GM21360 (cell line): Measurements from ENCODE around the gene AEBP1.
A peak's percentile ranks its signal among the peaks of the same experiment; 100 is the strongest.

Experiments
- ATAC-seq: cut with Tn5 transposase; IDR thresholded peaks from one replicate; pipeline ENCODE4 v1.9.1; 2021; ENCODE audit warnings: mild to moderate bottlenecking, moderate library complexity; ENCODE audit not compliant: unreplicated experiment

The AEBP1 gene

DNA sequence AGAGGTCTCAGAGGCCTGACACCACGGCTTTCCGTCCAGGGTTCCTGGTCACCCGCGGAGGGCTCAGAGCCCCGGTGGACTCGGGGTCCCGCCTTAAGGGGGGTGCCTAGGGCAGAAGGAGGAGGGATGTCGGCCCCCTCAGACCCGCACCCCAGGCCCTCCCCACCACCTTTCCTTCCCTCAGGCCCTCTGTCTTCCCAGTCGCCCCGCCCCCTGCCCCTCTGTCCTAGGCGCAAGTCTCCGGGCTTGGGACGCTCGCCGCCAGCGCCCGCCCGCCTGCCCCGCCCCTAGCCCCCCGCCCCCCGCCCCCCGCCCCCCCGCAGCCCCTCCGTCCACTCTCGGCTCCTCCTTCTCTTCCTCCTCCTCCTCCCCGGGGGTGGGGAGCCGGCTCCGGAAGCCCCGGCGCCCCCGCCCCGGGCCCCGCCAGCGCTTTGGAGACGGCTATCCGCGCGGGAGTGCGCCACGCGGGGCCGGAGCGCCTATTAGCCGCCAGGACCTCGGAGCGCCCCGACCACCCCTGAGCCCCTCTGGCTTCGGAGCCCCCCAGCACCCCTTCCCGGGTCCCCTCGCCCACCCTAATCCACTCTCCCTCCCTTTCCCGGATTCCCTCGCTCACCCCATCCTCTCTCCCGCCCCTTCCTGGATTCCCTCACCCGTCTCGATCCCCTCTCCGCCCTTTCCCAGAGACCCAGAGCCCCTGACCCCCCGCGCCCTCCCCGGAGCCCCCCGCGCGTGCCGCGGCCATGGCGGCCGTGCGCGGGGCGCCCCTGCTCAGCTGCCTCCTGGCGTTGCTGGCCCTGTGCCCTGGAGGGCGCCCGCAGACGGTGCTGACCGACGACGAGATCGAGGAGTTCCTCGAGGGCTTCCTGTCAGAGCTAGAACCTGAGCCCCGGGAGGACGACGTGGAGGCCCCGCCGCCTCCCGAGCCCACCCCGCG, at the start of gene AEBP1:
Gene AEBP1 (plus strand): TSS at position 423 of the 937 bp plus-strand sequence. CDS start 321 bp downstream, at position 744.
- ATAC-seq = no peak

GRCh38 chr7:44056681-44057080, 47.5 kb upstream of the AEBP1 start:
- ATAC-seq = no peak

DNA sequence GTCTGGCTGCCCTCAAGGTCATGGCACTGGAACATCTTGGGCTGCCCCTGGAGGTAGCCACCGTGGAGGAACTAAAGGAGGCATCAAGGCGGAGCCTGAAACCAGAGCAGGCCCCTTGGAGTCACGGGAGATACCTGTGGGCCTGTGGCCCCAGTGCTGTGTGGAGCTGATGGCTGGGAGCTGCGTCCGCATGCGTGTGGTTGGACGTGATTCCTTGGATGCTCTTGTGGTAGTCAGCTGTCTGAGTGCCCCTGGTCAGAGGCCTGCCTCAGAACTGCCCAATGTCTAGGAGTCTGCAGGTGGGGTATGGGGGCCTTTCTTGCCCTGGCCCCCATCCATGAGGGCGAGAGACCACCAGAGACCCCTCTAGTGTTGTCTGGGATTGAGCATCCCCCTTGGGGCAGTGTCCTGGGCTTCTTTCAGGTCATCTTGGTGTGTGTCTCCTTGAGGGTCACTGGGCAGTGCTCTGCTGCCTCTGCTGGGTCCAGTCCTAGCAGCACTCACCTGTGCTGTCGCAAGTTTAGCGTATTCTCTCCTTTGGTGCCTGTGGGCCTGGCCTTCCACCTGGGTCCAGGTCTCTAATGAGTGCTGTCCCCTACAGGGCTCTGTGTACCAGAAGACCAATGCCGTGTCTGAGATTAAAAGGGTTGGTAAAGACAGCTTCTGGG, 46.8 kb upstream of the AEBP1 start:
- no peak for ATAC-seq

DNA sequence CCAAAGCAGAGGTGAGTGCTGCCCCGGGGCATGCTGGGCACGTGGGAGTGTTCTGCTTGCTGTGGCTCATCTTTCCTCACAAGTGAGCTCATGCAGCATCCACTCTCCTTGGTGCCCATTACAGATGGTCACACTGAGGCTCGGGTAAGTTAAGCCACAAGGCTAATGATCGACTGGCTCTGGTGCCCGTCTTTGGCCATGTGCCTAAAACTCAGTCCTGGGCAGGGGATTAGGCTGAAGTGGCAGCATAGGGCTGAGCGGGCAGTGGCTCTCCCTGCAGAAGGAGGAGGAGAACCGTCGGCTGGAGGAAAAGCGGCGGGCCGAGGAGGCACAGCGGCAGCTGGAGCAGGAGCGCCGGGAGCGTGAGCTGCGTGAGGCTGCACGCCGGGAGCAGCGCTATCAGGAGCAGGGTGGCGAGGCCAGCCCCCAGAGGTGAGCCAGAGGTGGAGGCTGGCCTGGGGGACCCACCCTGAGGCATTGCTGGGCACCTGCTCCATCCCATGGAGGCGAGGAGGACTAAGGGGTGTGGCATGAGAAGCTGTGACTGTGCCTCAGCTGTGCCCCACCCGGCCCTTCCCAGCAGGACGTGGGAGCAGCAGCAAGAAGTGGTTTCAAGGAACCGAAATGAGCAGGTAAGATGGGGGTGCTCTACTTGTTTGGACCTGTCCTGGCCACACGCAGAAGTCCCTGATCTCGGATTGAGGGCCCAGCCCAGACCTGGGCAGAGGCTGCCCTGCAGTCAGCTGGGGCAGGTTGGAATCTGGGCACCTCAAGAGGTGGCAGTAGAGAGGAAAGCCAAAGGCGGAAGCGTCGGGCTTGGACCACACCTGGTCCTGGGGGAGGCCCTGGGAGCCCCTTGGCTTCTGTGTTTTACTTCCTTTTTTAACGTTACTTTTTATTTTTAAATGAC, 46.0 kb upstream of the AEBP1 start:
- no peak for ATAC-seq

GRCh38 chr7:44058759-44059218, 45.4 kb upstream of the AEBP1 start:
- ATAC-seq = no peak

DNA sequence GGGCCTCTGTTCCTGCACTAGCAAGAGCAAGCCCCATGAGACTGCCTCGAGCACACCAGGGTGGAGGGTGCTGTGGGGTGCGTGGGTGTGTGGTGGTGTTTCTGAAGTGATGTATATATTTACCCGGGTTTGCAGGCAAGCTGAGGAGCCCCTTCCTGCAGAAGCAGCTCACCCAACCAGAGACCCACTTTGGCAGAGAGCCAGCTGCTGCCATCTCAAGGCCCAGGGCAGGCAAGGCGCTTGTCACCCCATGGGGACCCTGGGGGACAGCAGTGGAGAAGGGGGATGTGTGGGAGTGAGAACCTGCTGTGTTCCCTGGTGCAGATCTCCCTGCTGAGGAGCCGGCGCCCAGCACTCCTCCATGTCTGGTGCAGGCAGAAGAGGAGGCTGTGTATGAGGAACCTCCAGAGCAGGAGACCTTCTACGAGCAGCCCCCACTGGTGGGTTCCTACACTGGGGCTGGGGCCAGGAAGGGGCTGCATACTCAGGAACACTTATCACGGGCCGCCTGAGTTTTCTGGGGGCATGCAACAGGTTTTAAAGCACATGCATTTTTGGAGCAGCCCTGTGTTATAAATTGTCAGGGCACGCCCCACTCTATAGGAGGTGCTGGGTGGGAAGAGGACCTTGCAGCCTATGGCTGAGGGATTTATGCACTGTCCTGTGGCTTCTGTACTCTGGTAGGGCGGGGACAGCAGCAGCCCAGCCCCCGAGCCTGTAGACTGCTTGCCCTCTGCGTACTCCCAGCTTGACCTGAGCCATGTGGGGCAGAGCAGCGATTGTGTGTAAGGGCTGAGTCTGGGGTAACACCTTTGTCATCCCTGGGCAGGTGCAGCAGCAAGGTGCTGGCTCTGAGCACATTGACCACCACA, 44.7 kb upstream of the AEBP1 start:
- peak; percentile 60 for ATAC-seq

GRCh38 chr7:44060091-44060947, 43.8 kb upstream of the AEBP1 start:
- no peak for ATAC-seq

DNA sequence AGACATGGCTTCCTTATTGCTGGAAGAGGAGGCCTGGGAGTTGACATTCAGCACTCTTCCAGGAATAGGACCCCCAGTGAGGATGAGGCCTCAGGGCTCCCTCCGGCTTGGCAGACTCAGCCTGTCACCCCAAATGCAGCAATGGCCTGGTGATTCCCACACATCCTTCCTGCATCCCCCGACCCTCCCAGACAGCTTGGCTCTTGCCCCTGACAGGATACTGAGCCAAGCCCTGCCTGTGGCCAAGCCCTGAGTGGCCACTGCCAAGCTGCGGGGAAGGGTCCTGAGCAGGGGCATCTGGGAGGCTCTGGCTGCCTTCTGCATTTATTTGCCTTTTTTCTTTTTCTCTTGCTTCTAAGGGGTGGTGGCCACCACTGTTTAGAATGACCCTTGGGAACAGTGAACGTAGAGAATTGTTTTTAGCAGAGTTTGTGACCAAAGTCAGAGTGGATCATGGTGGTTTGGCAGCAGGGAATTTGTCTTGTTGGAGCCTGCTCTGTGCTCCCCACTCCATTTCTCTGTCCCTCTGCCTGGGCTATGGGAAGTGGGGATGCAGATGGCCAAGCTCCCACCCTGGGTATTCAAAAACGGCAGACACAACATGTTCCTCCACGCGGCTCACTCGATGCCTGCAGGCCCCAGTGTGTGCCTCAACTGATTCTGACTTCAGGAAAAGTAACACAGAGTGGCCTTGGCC, 43.0 kb upstream of the AEBP1 start:
- ATAC-seq = no peak

DNA sequence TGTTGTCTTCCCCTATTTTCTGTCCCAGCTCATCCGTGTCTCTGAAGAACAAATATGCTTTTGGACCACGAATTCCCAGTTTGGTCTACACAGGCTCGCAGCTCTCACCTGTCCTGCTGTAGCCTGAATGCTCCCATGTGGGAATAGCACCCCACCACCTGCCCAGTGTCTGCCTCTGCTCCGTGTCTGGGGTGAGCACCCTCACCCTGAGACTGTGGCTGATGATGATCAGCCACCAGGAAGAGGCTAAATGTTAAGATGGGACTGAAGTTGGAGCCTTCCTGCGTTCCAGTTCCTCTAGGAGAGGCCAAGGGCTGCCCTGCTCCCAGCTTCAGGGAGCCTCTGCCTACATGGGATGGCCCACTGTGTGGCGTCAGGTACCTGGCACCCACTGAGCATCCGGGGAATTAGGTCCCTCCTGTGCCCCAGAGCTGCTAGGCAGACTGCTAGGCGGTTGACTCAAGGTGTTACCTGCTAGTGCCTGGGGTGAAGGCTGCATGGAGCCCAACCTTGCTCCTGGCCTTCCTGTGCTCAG, 42.4 kb upstream of the AEBP1 start:
- ATAC-seq = no peak

GRCh38 chr7:44062180-44062902, 41.8 kb upstream of the AEBP1 start:
- no peak for ATAC-seq

GRCh38 chr7:44062903-44063295, 41.2 kb upstream of the AEBP1 start:
- ATAC-seq = no peak

DNA sequence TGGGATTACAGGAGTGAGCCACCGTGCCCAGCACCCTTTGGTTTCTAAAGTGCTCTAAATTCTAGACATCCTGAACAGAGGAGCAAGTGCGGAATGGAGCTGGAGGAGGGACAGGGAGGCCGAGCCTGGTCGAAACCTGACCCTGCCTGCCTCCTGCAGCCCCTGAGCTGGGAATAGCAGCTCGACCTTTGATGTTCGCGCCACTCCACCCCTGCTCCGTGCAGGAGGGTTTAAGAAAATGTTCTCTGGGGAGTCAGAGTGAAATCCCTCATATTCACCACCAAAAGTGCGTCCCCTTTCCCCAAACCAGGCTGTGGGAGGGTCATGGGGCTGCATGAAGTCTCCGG, 40.6 kb upstream of the AEBP1 start:
- ATAC-seq = no peak

- ATAC-seq = no peak
These were observed 40.1 kb upstream of the AEBP1 start for GRCh38 chr7:44063894-44064651.

GRCh38 chr7:44064791-44065430, 39.2 kb upstream of the AEBP1 start:
- ATAC-seq = no peak

DNA sequence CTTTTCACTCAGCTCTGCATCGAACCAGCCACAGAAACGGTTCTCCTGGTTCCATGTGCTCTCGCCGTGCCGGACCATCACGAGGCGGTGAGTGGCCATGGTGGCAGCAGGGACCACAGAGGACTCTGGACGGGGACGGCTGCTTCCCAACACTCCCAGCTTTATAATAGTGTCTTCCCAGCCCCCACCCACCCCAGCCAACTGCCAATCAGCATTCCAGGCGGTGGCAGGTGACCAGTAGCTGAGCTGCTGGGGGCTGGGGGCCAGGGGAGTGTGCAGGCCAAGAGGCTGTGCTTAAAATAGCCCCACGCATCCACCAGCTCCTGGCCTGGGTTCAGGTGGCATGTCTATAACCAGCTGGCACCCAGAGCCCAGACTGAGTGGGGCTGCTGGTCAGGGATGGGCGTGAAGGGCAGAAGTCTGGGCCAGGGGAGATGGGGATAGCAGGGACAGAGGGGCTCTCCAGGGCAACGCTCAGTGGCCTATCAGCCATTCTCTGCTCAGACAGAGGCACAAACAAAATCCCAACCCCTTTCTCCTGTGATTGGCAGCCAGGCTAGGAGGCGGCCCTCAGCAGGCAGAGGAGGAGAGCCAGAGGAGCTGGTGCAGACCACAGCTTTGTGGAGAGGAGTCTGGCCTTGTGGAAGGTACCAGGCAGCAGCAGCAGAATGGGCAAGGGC, 38.6 kb upstream of the AEBP1 start, which contains the start of gene PGAM2:
Gene PGAM2 (minus strand): TSS at position 137 of the 680 bp plus-strand sequence. CDS start 38 bp downstream, at position 99.
- no peak for ATAC-seq

DNA sequence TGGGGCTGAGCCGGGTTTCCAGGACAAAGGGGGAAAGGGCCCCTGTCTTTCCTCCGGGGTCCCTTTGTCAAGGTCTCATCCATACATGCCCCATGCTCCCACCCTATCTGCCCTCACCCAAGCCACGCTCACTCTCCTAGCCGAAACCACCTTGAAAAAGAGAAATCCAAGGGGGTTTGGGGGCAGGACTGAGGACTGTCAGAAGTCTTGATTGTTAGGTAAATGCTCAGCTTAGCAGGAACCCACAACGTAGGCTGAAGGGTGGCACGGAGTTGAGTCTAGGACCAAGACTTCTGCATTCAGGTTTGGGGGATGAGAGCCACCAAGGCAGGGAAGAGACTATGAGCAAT, 38.1 kb upstream of the AEBP1 start:
- no peak for ATAC-seq
